ENCODE results near the gene SCAMP3. TPM values are rescaled to one million over a fixed set of nuclear protein-coding genes. Genes with fewer than 3 reads are reported as not detected.
A peak's percentile ranks its signal among the peaks of the same experiment; 100 is the strongest.

Gene SCAMP3
- total RNA-seq, 3 donors from 2014 or later (not counting 1 experiment from before 2014, with no cell fraction given), result 59.7 to 72.1 (median 65.0) TPM

GRCh38 chr1:155254714-155255242 is 7.4 kb downstream of the SCAMP3 start:
- no peaks in the 10 kb centered on the region for H3K27me3 Mint-ChIP-seq (ENCODE audit: low read depth in 2 of 2)
- Histone ChIP-seq H3K27me3 (ENCODE audit: control insufficient read depth, insufficient read depth, low read length) (no peaks in the 10 kb centered on the region), H3K4me1 (ENCODE audit: control insufficient read depth, insufficient read depth, low read length) (peaks cover 33% of the 10 kb centered on the region), H3K9me3 (ENCODE audit: control insufficient read depth, insufficient read depth, low read length) (no peaks in the 10 kb centered on the region), H3K4me3 (ENCODE audit: low read length) (peak overlapping the region; percentile 85), H3K27ac (ENCODE audit: low read length) (no peak overlapping the region), H3K36me3 (ENCODE audit: control insufficient read depth, insufficient read depth, low read length) (peaks cover 19% of the 10 kb centered on the region)
- peaks cover 31 to 37% of the 10 kb centered on the region in 2 donors for H3K4me1 Mint-ChIP-seq
- 13% methylated on average over 35 of the region's 35 CpGs for WGBS (ENCODE audit: insufficient coverage)
- peak overlapping the region; percentile 90 for H3K4me3 Mint-ChIP-seq
- DNase-seq, result no peak
- H3K27ac Mint-ChIP-seq, result peak overlapping the region in 1 of 2 donors; percentile 87
- H3K9me3 Mint-ChIP-seq, result no peaks in the 10 kb centered on the region
- no peak for TF ChIP-seq CTCF (IDR thresholded peaks at IDR 0.05)
- intact Hi-C loops (cut with micrococcal nuclease), result loop anchor here (10.0 kb wide), 1 partner anchor 250 kb away; no protein-coding TSS in a partner anchor
- no peak for ATAC-seq
- peaks cover 9% of the 10 kb centered on the region for H3K36me3 Mint-ChIP-seq

- 83% methylated on average over 11 of the region's 12 CpGs for WGBS (ENCODE audit: insufficient coverage)
- peak overlapping the region in 1 of 2 donors; percentile 63 for H3K27ac Mint-ChIP-seq
These were observed 7.9 kb downstream of the SCAMP3 start for GRCh38 chr1:155254228-155254713.

GRCh38 chr1:155253797-155254196 is 8.4 kb downstream of the SCAMP3 start:
- ATAC-seq (no peak), DNase-seq (no peak)
- Histone ChIP-seq H3K36me3 (ENCODE audit: control insufficient read depth, insufficient read depth, low read length) (peaks cover 19% of the 10 kb centered on the region), H3K4me1 (ENCODE audit: control insufficient read depth, insufficient read depth, low read length) (peaks cover 33% of the 10 kb centered on the region), H3K27ac (ENCODE audit: low read length) (no peak overlapping the region), H3K27me3 (ENCODE audit: control insufficient read depth, insufficient read depth, low read length) (no peaks in the 10 kb centered on the region), H3K4me3 (ENCODE audit: low read length) (no peak overlapping the region), H3K9me3 (ENCODE audit: control insufficient read depth, insufficient read depth, low read length) (no peaks in the 10 kb centered on the region)
- H3K9me3 Mint-ChIP-seq, result no peaks in the 10 kb centered on the region
- WGBS (ENCODE audit: insufficient coverage), result 94% methylated on average over 5 of the region's 5 CpGs
- H3K4me3 Mint-ChIP-seq, result peak overlapping the region; percentile 86
- peaks cover 9% of the 10 kb centered on the region for H3K36me3 Mint-ChIP-seq
- H3K27me3 Mint-ChIP-seq (ENCODE audit: low read depth in 2 of 2), result no peaks in the 10 kb centered on the region
- TF ChIP-seq CTCF (IDR thresholded peaks at IDR 0.05), result no peak
- H3K27ac Mint-ChIP-seq, result no peak overlapping the region
- peaks cover 31 to 37% of the 10 kb centered on the region in 2 donors for H3K4me1 Mint-ChIP-seq
- intact Hi-C loops (cut with micrococcal nuclease), result loop anchor here (10.0 kb wide), 1 partner anchor 251 kb away; no protein-coding TSS in a partner anchor

More at GRCh38 chr1:155254228-155254713, 7.9 kb downstream of the SCAMP3 start:
- Mint-ChIP-seq H3K27me3 (ENCODE audit: low read depth in 2 of 2) (no peaks in the 10 kb centered on the region), H3K36me3 (peaks cover 9% of the 10 kb centered on the region), H3K9me3 (no peaks in the 10 kb centered on the region), H3K4me1 (peaks cover 31 to 37% of the 10 kb centered on the region in 2 donors), H3K4me3 (peak overlapping the region; percentile 86)
- DNase-seq, result no peak
- Histone ChIP-seq H3K27ac (ENCODE audit: low read length) (no peak overlapping the region), H3K4me3 (ENCODE audit: low read length) (no peak overlapping the region), H3K4me1 (ENCODE audit: control insufficient read depth, insufficient read depth, low read length) (peaks cover 33% of the 10 kb centered on the region), H3K27me3 (ENCODE audit: control insufficient read depth, insufficient read depth, low read length) (no peaks in the 10 kb centered on the region), H3K9me3 (ENCODE audit: control insufficient read depth, insufficient read depth, low read length) (no peaks in the 10 kb centered on the region), H3K36me3 (ENCODE audit: control insufficient read depth, insufficient read depth, low read length) (peaks cover 19% of the 10 kb centered on the region)
- TF ChIP-seq CTCF (IDR thresholded peaks at IDR 0.05), result no peak
- intact Hi-C loops (cut with micrococcal nuclease), result loop anchor here (10.0 kb wide), 1 partner anchor 251 kb away; no protein-coding TSS in a partner anchor
- no peak for ATAC-seq
